Measurements from ENCODE around the gene PHYKPL.

The PHYKPL gene

GRCh38 chr5:178223828-178224335, 8.7 kb downstream of the PHYKPL start:
- DNase-seq (ENCODE audit: low read depth) = no peak

DNA sequence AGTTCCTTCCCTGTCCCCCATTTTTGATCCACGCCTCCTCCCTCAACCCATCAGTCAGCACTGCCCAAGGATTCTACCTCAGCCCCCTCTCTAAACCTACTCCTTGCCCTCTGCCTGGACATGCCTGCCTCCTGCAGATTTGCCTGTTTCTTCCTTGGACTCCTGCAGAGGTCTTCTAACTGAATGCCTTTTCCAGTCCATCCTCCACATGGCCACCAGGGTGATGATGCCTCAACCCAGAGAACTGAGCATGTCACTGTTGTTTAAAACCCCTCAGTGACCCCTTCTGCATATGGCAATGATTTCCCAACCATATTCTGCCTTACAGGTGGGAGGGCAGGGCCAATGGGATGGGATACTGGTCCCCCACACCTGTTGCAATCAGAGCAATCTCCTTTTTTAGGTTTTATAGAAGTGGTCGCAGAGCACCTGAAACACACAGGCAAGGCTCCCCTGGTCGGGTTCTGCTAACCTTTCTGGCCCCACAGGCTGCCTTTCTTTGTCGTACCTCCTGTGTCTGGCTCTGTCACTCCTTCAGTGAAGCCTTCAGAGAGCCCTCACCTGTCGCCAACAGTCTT, 9.3 kb downstream of the PHYKPL start:
- DNase-seq (ENCODE audit: low read depth) = no peak

DNA sequence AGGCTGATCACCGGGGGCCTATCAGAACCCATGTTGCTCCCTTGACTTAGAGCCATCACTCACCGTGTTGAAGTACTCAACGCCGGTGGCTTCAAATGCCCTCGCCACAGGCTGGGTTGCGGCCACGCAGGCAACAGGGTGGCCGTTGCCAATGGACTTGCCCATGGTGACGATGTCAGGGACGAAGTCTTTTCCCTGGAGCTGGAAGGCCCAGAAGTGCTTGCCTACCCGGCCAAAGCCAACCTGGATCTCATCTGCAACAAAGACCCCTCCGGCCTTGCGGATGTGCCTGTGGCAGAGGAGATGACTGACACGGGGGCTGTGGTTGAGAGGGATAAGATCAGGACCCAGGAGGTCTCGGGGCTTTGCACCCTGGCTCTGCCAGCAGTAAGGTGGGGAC, 10.3 kb downstream of the PHYKPL start:
- DNase-seq (ENCODE audit: low read depth) = no peak

GRCh38 chr5:178221853-178222252, 10.7 kb downstream of the PHYKPL start:
- no peak for DNase-seq (ENCODE audit: low read depth)

GRCh38 chr5:178221282-178221681, 11.3 kb downstream of the PHYKPL start:
- no peak for DNase-seq (ENCODE audit: low read depth)

GRCh38 chr5:178218827-178219226, 13.8 kb downstream of the PHYKPL start:
- no peak for DNase-seq (ENCODE audit: low read depth)

DNA sequence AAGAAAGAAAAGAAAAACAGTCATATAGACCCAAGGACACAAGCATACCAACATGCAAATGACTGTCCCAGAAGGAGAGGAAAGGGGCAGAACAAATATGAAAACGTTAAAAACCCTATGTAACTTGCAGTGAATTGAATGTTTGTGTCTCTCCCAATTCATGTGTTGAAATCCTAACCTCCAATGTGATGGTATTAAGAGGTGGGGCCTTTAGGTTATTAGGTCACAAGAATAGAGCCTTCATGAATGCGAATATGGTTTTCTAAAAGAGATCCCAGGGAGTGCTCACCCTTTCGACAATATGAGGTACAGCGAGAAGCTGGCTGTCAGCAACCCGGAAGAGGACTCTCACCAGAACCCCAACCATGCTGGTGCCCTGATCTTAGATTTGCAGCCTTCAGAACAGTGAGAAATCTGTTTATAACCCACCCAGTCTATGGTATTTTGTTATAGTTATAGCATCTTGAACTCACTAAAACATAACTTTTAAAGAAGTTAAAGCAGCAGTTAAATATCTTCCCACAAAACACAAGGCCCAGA, 14.3 kb downstream of the PHYKPL start:
- DNase-seq (ENCODE audit: low read depth) = no peak

GRCh38 chr5:178216779-178217178, 15.8 kb downstream of the PHYKPL start:
- DNase-seq (ENCODE audit: low read depth) = no peak

DNA sequence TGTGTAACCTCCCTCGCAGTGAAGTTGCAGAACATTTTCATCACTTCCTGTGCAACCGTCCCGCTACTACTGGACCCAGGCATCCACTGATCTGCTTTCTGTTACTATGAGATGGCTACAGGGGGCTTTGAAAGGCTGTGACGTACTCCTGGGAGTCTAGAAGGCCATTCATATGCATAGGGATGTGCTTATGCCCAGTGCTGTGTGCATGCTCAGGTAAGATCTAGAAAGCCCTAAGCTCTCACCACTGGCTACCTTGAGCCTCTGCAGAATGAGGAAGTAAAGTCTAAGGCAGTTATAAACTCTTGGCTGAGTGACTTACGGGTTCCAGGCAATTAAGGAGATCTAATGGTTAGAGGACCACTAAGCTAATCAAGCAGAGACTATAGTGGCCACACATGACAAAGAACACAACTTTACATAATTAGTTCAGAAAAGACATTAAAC, 16.5 kb downstream of the PHYKPL start:
- no peak for DNase-seq (ENCODE audit: low read depth)

- DNase-seq (ENCODE audit: low read depth) = no peak
These were observed 17.2 kb downstream of the PHYKPL start for GRCh38 chr5:178215280-178216002.

- no peak for DNase-seq (ENCODE audit: low read depth)
These were observed 18.3 kb downstream of the PHYKPL start for GRCh38 chr5:178214160-178214803.

DNA sequence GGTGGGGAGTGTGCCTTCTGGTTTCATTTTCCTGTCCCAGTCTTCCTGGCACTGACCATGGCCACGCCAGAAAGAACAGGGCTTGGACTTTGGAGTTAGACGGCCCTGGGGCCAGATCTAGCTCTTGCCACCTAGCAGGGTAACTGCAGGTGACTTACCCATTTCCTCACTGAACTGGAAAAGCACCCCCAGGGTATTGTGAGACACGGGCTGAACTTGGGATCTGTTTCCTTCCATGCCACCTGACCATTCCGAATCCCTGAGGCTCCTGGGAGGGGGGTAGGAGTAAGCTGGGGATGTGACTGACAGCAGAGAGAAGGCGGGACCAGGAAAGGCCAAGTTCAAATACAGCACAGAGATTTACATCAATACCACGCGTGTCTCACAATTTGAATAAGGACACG, 18.9 kb downstream of the PHYKPL start:
- DNase-seq (ENCODE audit: low read depth) = no peak

- DNase-seq (ENCODE audit: low read depth) = no peak
These were observed 19.6 kb downstream of the PHYKPL start for GRCh38 chr5:178213003-178213461.

DNA sequence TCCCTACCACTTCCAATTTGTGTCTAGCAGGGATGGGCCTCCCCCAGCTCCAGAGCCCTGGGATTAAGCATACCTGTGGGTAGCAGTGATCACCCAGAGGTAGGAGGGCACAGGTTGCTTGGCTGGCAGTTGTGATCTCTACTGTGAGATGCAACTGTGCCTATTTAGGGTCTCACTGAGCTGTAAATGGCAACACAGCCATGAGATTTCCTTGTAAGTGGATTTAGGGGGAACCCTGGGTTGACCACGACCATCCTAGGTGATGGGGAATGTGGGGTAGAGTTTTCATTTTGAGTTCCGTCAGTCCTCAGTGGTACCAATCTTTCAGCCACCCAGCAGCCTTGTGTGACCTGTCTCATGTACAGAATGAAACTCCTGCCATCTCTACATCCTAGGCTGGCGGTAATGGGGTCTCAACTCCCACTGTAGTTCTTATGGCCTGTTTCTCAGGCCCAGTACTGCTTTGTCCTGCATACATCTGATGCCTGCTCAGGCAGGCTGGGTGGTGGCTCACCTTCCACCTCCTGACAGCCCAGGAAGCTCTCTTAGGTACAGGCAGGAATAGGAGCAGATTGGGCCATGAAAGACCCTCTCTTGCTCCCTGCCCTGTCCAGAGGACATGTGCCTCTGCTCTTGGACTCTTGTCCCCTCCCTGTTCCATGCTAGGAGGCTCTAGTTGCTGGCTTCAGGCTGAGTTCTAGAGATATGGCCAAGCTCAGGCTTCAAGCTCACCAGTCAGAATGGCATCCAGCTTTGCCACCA, 20.2 kb downstream of the PHYKPL start:
- DNase-seq (ENCODE audit: low read depth) = no peak

DNA sequence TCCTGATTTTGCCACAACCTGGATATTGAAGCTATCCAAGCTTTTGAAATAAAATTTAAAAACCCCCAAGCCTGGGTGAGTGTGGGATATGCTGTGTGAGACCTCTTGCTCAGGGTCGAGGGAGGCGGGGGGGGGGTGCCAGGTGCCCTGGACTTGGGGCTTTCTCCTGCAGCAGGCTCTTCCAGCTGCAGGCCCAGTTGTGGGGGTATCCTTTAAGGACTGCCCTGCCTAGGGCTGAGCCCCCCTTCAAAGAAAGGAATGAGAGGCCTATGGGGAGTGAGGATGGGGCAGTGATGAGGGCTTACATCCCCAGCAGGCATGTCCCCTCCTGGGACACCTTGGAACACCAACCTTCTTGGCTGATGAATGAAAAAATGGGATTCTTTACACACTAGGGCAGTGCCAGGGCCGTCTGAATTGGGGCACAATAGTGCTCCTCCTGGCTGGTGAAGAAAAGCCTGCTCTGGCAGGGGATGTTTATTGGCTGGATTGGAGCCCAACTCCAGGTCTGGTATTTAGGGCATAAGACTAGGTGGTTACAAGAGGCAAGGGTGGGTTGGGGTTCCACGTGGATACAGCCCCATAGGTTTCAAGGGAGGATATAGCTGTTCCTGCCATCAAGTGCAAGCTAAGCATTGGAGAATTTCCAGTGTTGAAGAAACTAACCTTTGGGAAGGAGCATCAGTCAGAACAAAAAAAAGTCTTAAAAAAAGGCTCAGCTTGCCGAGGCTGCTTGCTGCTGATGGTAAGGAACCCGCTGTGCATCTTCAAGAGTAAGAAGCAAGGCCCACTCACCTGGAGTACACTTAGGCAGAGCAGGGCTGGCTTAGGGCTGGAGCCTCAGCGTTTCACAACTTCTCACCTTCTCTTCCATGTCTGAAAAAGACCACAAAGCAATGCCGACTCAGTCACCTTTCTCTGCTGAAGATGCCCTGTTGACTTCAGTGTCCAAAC, 21.2 kb downstream of the PHYKPL start:
- DNase-seq (ENCODE audit: low read depth) = no peak

DNA sequence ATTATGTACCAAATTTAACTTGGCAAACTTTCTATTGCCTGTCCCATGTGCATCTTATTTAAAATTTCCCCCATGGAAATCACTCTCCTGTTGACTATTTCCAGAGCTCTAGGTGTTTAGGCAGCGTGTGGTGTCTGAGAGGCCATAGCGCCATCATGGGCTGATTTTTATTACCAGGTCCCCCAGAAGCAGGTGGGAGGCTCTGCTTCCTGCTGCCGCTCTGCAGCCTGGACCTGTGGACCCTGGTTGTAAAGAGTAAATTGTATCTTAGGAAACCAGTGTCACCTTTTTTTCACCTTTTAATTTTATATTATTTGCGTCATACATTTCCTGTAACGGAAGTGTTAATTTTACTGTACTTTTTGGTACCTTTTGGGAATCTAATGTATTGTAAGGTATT, 21.9 kb downstream of the PHYKPL start:
- no peak for DNase-seq (ENCODE audit: low read depth)

DNA sequence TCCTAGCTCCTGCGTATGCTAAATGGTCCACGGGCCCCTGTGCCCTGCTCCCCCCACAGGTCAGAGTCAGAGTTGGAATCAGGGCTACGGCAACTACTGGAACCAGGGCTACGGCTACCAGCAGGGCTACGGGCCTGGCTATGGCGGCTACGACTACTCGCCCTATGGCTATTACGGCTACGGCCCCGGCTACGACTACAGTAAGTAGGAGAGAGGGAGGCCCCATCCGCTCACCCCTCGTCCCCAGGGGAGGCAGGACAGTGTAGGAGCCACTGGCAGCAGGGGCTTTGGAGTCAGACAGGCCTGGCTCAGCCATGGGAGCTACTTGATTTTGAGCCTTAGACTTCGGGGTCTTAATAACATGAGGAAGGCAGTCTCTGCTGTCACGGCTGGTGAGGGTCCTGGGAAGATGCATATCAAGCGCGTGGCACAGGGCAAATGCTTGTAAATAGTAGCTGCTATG, 22.5 kb downstream of the PHYKPL start:
- DNase-seq (ENCODE audit: low read depth) = no peak

DNA sequence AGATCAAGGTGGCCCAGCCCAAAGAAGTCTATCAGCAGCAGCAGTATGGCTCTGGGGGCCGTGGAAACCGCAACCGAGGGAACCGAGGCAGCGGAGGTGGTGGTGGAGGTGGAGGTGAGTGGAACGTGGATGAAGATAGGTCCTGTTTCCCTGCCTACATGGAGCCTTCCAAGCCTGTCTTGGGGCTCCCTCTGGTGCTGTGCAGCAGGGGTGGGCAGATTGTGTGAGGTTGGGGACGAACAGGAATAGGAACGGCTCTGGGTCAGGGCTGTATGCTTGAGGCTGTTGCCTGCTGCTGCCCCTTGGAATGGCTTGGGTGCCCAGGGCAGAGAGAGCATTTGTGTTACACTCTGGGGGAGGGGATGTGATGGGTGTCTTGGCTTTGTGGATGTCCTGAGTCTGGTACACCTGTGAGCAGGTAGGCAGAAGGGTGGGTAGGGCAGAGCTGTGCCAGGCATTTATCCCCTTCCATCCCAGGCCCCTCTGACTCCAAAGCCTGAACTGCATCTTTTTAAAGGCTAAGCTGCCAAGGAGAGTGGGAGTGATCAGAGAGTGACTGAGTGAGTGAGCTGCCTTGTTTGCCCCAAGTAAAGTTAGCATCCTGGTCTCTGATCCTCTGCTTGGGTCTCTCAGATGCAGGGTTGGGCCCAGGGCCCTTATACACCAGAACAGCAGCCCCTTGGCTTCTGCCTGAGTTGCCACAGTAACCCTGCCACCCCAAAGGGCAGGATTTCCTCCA, 23.1 kb downstream of the PHYKPL start:
- DNase-seq (ENCODE audit: low read depth) = no peak

DNA sequence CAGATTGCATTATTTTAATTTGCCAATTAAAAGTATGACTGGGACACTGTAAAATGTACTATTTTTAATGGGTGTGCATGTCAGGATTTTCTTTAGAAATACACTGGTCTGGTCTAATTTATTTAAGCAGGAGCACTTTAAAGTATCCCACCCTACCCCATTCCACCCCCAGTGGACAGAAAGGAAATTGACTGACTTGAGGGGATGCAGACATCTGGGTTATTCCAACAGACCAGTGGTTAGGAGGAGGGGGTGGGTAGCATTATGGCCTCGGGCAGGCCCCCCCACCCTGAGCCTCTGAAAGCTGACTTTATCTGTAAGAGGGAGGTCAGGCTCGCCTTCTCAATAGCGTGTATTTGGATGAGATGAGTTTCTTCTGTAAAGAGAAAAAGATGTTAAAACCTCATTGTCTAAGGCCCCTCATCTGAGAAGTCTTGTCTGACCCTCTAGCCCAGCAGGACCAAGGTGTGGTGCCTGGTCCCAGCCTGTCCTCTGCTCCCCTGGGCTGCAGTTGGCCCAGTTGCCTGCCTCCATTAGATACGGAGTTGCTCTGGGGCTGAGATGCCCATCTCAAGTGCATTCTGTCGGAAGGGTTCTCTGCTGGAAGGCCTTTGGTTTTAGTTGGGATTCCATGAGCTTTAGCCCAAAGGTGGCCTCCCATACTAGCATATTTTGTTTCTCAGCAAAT, 23.9 kb downstream of the PHYKPL start:
- DNase-seq (ENCODE audit: low read depth) = no peak

GRCh38 chr5:178207917-178208280, 24.7 kb downstream of the PHYKPL start:
- no peak for DNase-seq (ENCODE audit: low read depth)
